Stomach (tissue), 9 donors: Measurements from ENCODE around the gene DBNL. TPM values are rescaled to one million over a fixed set of nuclear protein-coding genes. Genes with fewer than 3 reads are reported as not detected.
A peak's percentile ranks its signal among the peaks of the same experiment; 100 is the strongest.
"Not testable (repeated sequence)": the region's sequence is repeated elsewhere in the genome, so short reads cannot be mapped to it uniquely, and the experiment has no call there.

ENCODE experiments used
- DNase-seq, 2 donors: peaks; one replicate each; pipeline versions ENCODE4 v3.0.0 to v3.0.0-alpha.2; 2013 to 2019
- H3K27ac ChIP-seq, 5 donors: fragments of 200-600 bp in 4 of 5; sonication (generic) in 4 of 5; one replicate each; pipeline ENCODE4 v1.5.1; 2013 to 2019; ENCODE audit warnings: mild to moderate bottlenecking in 1 of 5, moderate library complexity in 1 of 5
- H3K27me3 ChIP-seq, 3 donors: fragments of 200-600 bp; sonication (generic); one replicate each; pipeline ENCODE4 v1.5.1; 2017 to 2019; ENCODE audit warnings: mixed run types in 1 of 3
- H3K36me3 ChIP-seq, 4 donors: fragments of 200-600 bp; sonication (generic); 1 replicate in 3 of 4; 2 replicates in 1 of 4; pipeline ENCODE4 v1.5.1; 2016 to 2019
- H3K4me1 ChIP-seq, 4 donors: fragments of 200-600 bp; sonication (generic); one replicate each; pipeline ENCODE4 v1.5.1; 2016 to 2019
- H3K4me3 ChIP-seq, 4 donors: fragments of 200-600 bp; sonication (generic) in 3 of 4; one replicate each; pipeline ENCODE4 v1.5.1; 2016 to 2019; ENCODE audit warnings: mild to moderate bottlenecking in 1 of 4
- H3K9me3 ChIP-seq, 4 donors: fragments of 200-600 bp; sonication (generic); one replicate each; pipeline ENCODE4 v1.5.1; 2016 to 2019
- CTCF ChIP-seq, 7 experiments: fragments of 450-650 bp in 4 of 7; fragments of 200-600 bp in 3 of 7; sonication (generic) in 3 of 7; IDR thresholded peaks; one replicate each; pipeline ENCODE4 v1.5.1; 2016 to 2019; ENCODE audit warnings: antibody characterized with exemption in 7 of 7, control low read depth in 2 of 7, mild to moderate bottlenecking in 1 of 7
- EP300 ChIP-seq: sonication (generic); formaldehyde crosslinking; IDR thresholded peaks from one replicate; pipeline ENCODE4 v1.6.1; 2017; ENCODE audit warnings: antibody characterized with exemption
- POLR2A ChIP-seq, 4 donors: fragments of 450-650 bp; IDR thresholded peaks; one replicate each; pipeline ENCODE4 v1.6.1; 2016; ENCODE audit warnings: antibody characterized with exemption in 4 of 4, control low read depth in 2 of 4, mild to moderate bottlenecking in 1 of 4, moderate library complexity in 1 of 4
- POLR2AphosphoS5 ChIP-seq, 3 donors: sonication (generic); formaldehyde crosslinking; IDR thresholded peaks; one replicate each; pipeline ENCODE4 v1.6.1; 2016; ENCODE audit warnings: antibody characterized with exemption in 3 of 3
- WGBS, 5 donors: extraction: QIAGEN DNeasy Blood & Tissue Kit in 3 of 5; methylation state at CpG; one replicate each; pipeline versions ENCODE4 v1.1.5 to v1.1.7; 2013 to 2018; 5-methylcytosine and 5-hydroxymethylcytosine counted together
- intact Hi-C: fragments of 100-400 bp; cut with DNase I; formaldehyde crosslinking; loops from one replicate; pipeline ENCODE4 v1.15.1; 2023; ENCODE audit warnings: low total_unique reads
- polyA plus RNA-seq, 3 donors: library from polyadenylated mRNA; stranded (reverse); fragments of 200-250 nt; gene quantifications; one replicate each; pipeline ENCODE4 v1.2.3, GENCODE V29; 2013
- total RNA-seq, 5 donors: library from RNA; depleted of rRNA; stranded (reverse); fragments of >200 nt; gene quantifications; one replicate each; pipeline versions ENCODE4 v1.1.0 to v1.2.3, GENCODE V29; 2014 to 2016
- donor health status: healthy with polysubstance abuse.
- donor health status: Bipolar disorder and iron deficiency.
- donor health status: healthy.

The DBNL gene
- total and polyA plus RNA-seq, 8 donors: 27.4 to 154 (median 78.0) TPM

DNA sequence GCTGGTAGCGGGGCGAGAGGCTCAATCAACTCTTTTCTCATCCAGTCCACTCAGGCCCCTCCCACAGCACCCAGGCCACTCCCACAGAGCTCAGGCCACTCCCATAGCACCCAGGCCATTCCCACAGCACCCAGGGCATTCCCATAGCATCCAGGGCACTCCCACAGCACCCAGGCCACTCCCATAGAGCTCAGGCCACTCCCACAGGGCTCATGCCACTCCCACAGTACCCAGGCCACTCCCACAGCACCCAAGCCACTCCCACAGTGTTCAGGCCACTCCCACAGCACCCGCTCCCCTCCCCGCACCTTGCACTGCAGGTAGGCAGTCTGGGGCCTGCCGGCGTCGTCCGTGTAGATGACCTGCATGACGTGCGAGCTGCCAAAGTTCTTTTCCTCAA lies 8.1 kb upstream of the DBNL start:
- WGBS, 5 donors: 28 to 71% (median 36%) methylated on average over 5 to 10 of the region's 10 CpGs
- Histone ChIP-seq H3K27ac (peak overlapping the region in 1 of 5 donors; percentile 24), H3K4me1 (peaks cover 0 to 20% (median 15%) of the 10 kb centered on the region in 4 donors)
- H3K36me3 ChIP-seq, intact Hi-C loops, H3K4me3 ChIP-seq, H3K27me3 ChIP-seq, H3K9me3 ChIP-seq: not testable (repeated sequence)
- DNase-seq: peak; percentile 49 to 54

DNA sequence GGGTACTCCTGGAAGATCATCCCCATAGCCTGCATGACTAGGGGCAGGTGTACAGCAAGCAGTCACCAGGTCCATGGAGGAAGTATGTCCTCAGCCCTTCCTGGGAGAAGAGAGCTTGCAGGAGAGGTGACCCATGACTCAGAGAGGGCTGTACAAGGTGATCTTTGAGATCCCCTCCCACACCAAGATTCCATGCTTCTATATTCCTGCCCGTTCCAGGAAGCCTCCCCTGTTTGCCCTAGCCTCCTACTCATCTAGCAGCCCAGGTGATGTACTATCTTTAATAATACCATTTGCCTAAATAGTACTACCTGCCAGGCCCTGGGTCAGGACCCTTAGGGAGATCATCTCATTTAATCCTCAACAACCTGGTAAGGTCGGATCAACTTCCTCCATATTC lies 6.6 kb upstream of the DBNL start:
- Histone ChIP-seq H3K4me1 (peaks cover 0 to 22% (median 15%) of the 10 kb centered on the region in 4 donors), H3K27ac (peak overlapping the region in 1 of 5 donors; percentile 27)
- H3K9me3 ChIP-seq, H3K36me3 ChIP-seq, intact Hi-C loops, DNase-seq, H3K27me3 ChIP-seq, H3K4me3 ChIP-seq: not testable (repeated sequence)
- WGBS, 5 donors: 48 to 79% (median 67%) methylated on average over 1 to 2 of the region's 2 CpGs

DNA sequence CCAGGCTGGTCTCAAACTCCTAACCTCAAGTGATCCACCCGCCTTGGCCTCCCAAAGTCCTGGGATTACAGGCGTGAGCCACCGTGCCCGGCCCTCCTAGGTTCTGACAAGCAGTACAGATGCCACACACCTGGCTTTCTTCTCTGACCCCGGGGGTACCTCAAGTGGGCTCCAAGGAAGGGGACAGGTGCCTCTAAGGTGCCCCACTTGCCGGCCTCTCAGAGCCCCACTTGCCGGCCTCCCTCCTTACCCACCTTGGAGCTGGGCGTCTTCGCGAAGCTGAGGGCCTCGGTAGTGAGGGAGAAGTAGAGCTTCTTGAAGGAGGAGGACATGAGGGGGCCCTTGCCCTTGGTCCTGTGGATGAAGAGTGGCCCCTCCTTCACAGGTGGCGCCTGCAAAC lies 5.9 kb upstream of the DBNL start:
- H3K4me1 ChIP-seq: peaks cover under 1 to 23% (median 16%) of the 10 kb centered on the region in 4 donors
- H3K9me3 ChIP-seq, intact Hi-C loops, DNase-seq, H3K36me3 ChIP-seq, H3K27me3 ChIP-seq: not testable (repeated sequence)
- H3K27ac ChIP-seq: peak overlapping the region in 2 of 5 donors; percentile 27 to 34
- H3K4me3 ChIP-seq: peak overlapping the region in 1 of 4 donors; percentile 38
- 48 to 54% (median 53%) methylated on average over 3 to 6 of the region's 12 CpGs; no CpG with 5 or more reads in 1 of the 5 donors for WGBS, 5 donors

DNA sequence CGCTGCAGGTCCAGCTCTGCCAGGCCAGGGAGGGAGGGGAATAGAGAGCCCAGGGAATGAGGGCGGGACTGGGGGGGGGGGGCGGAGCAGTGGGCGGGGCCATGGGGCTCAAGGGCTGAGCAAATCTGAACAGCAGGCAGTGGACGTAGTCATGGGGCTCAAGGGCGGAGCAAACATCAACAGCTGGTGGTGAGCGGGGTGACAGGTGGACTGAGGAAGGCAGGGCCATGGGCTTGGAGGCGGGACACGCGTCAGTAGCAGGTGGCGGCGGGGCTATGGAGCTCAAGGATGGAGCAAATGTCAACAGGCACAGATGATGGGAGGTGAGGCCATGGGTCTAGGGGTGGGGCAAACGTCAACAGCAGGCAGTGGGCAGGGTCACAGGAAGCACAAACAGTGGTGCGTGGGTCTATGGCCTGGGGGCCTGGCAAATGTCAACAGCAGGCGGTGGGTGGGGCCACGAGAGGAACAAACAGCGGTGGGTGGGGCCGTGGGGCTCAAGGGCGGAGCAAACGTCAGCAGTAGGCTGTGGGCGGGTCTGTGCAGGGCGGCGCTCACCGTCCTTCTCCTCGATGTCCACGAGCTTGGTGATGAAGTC lies 5.4 kb upstream of the DBNL start:
- intact Hi-C loops, H3K9me3 ChIP-seq, H3K27me3 ChIP-seq, H3K36me3 ChIP-seq: not testable (repeated sequence)
- peak; percentile 96 to 97 for DNase-seq
- Histone ChIP-seq H3K4me1 (peaks cover 5 to 28% (median 21%) of the 10 kb centered on the region in 4 donors), H3K27ac (peak overlapping the region; percentile 72 to 85 (median 80)), H3K4me3 (peak overlapping the region; percentile 29 to 41 (median 34))
- 1 to 19% (median 3%) methylated on average over 8 to 19 of the region's 26 CpGs for WGBS, 5 donors
- TF ChIP-seq POLR2AphosphoS5 (IDR thresholded peaks at IDR 0.05): peak in 2 of 3 donors; percentile 38 to 44

GRCh38 chr7:44039800-44040492 lies 4.6 kb upstream of the DBNL start:
- intact Hi-C loops, H3K36me3 ChIP-seq, DNase-seq, H3K27me3 ChIP-seq, H3K9me3 ChIP-seq: not testable (repeated sequence)
- H3K4me1 ChIP-seq: peaks cover 7 to 30% (median 23%) of the 10 kb centered on the region in 4 donors
- H3K27ac ChIP-seq: peak overlapping the region; percentile 41 to 69 (median 68)
- H3K4me3 ChIP-seq: peak overlapping the region; percentile 37 to 47 (median 40)
- WGBS, 5 donors: 0 to 23% (median 17%) methylated on average over 1 to 17 of the region's 40 CpGs; no CpG with 5 or more reads in 1 of the 5 donors

- H3K36me3 ChIP-seq, intact Hi-C loops, H3K9me3 ChIP-seq, H3K27me3 ChIP-seq: not testable (repeated sequence)
- 0 to 5% (median 0%) methylated on average over 3 to 44 of the region's 46 CpGs for WGBS, 5 donors
- Histone ChIP-seq H3K4me1 (peaks cover 12 to 35% (median 28%) of the 10 kb centered on the region in 4 donors), H3K27ac (peak overlapping the region; percentile 41 to 69 (median 68)), H3K4me3 (peak overlapping the region; percentile 37 to 47 (median 40))
- peak; percentile 43 to 74 for DNase-seq
These were observed 4.0 kb upstream of the DBNL start for GRCh38 chr7:44040493-44040891.

DNA sequence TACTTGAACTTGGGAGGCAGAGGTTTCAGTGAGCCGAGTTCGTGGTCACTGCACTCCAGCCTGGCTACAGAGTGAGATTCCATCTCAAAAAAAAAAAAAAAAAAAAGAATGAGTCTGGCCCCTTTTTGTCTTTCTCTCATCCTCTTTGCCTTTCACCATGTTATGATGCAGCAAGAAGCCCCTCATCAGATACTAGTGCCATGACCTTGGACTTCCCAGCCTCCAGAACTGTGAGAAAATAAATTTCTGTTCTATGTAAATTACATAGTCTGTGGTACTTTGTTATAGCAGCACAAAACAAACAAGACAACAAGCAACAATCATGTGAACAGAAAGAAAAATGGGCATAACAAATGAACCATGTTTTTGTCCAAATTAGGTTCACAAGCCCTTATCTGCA lies 2.3 kb upstream of the DBNL start:
- intact Hi-C loops: no loop called here
- no peak for DNase-seq
- Histone ChIP-seq H3K4me1 (peaks cover 26 to 46% (median 41%) of the 10 kb centered on the region in 4 donors), H3K27ac (no peak overlapping the region), H3K9me3 (no peaks in the 10 kb centered on the region), H3K27me3 (no peaks in the 10 kb centered on the region), H3K36me3 (peaks cover 0 to 9% (median 7%) of the 10 kb centered on the region in 4 donors), H3K4me3 (no peak overlapping the region)
- 85 to 97% (median 94%) methylated on average over 2 of the region's 2 CpGs for WGBS, 5 donors
- TF ChIP-seq POLR2A (IDR thresholded peaks at IDR 0.05) (no peak), EP300 (no peak), POLR2AphosphoS5 (IDR thresholded peaks at IDR 0.05) (no peak), CTCF (IDR thresholded peaks at IDR 0.05) (no peak)
